Adrenal gland (tissue), 12 donors: ENCODE measurements around the gene ADNP2. TPM values are rescaled to one million over a fixed set of nuclear protein-coding genes. Genes with fewer than 3 reads are reported as not detected.

ENCODE experiments used
- DNase-seq, 7 donors: peaks; one replicate each; pipeline ENCODE4 v3.0.0-alpha.2; 2019 to 2020
- H3K27ac ChIP-seq, 5 donors: fragments of 200-600 bp; sonication (generic) in 4 of 5; 1 replicate in 3 of 5; 2 replicates in 2 of 5; pipeline versions ENCODE4 v1.5.1 to v1.8.0; 2016 to 2020; ENCODE audit warnings: mild to moderate bottlenecking in 1 of 5
- H3K27me3 ChIP-seq: fragments of 200-600 bp; 2 replicates; pipeline ENCODE4 v1.8.0; 2021
- H3K36me3 ChIP-seq, 2 donors: fragments of 200-600 bp; replicated peaks in 1 of 2; 1 replicate in 1 of 2; 2 replicates in 1 of 2; pipeline versions ENCODE4 v1.5.1 to v1.8.0; 2018 to 2022
- H3K4me1 ChIP-seq, 2 donors: fragments of 200-600 bp; replicated peaks in 1 of 2; 1 replicate in 1 of 2; 2 replicates in 1 of 2; pipeline versions ENCODE4 v1.5.1 to v1.8.0; 2018 to 2021
- H3K4me3 ChIP-seq, 4 donors: fragments of 200-600 bp; sonication (generic) in 3 of 4; one replicate each; pipeline ENCODE4 v1.5.1; 2016 to 2018
- H3K9me3 ChIP-seq, 3 donors: fragments of 200-600 bp; sonication (generic) in 1 of 3; replicated peaks in 1 of 3; 1 replicate in 2 of 3; 2 replicates in 1 of 3; pipeline versions ENCODE4 v1.5.1 to v1.8.0; 2016 to 2021
- CTCF ChIP-seq, 6 experiments: fragments of 450-650 bp in 4 of 6; fragments of 200-600 bp in 2 of 6; sonication (generic) in 1 of 6; IDR thresholded peaks; 1 replicate in 5 of 6; 2 replicates in 1 of 6; pipeline versions ENCODE4 v1.5.1 to v1.8.0; 2016 to 2021; ENCODE audit warnings: antibody characterized with exemption in 6 of 6, mild to moderate bottlenecking in 2 of 6, moderate library complexity in 1 of 6
- POLR2A ChIP-seq, 2 donors: fragments of 450-650 bp; IDR thresholded peaks; one replicate each; pipeline ENCODE4 v1.6.1; 2017; ENCODE audit warnings: antibody characterized with exemption in 2 of 2, mild to moderate bottlenecking in 2 of 2, moderate library complexity in 1 of 2
- WGBS, 4 donors: extraction: QIAGEN DNeasy Blood & Tissue Kit in 2 of 4; methylation state at CpG; one replicate each; pipeline versions ENCODE4 v1.1.5 to v1.1.7; 2013 to 2017; 5-methylcytosine and 5-hydroxymethylcytosine counted together
- intact Hi-C, 2 donors: fragments of 100-400 bp; cut with DNase I; formaldehyde crosslinking; loops; one replicate each; pipeline versions ENCODE4 v1.14.1 to v1.15.0; 2022 to 2023
- polyA plus RNA-seq, 3 donors: library from polyadenylated mRNA; stranded (reverse); fragments of 200-250 nt in 2 of 3; fragments of 350-450 nt in 1 of 3; fragmentation: Illumina TruSeq in 1 of 3; extraction: RNeasy Lipid Tissue Mini Kit (QIAGEN cat#74804) in 1 of 3; gene quantifications; one replicate each; pipeline ENCODE4 v1.2.3, GENCODE V29; 2013 to 2014
- total RNA-seq, 9 donors: library from RNA; depleted of rRNA in 4 of 9; stranded (reverse); fragments of >200 nt in 4 of 9; fragments of 120-200 nt in 1 of 9; fragmentation: NEBNext Ultra II Directional in 1 of 9; extraction: Animal tissue kit (Norgen Biotek cat#: 25700) in 1 of 9; gene quantifications; one replicate each; pipeline versions ENCODE4 v1.1.0 to v1.2.4, GENCODE V29; 2013 to 2023
- donor health status: healthy with polysubstance abuse.
- donor health status: Bipolar disorder and iron deficiency.
- donor health status: DM: yes; HTN: yes; CAD: no.
- donor health status: DM: no; HTN: no; CAD: no.
- donor health status: DM: no; HTN: no; CAD: no.
- donor health status: DM: yes; HTN: yes; CAD: no.

Gene ADNP2
- total and polyA plus RNA-seq, 12 donors = 4.7 to 18.3 (median 10.7) TPM

GRCh38 chr18:80104364-80104779, 4.7 kb upstream of the ADNP2 start:
- Histone ChIP-seq H3K36me3 (no peaks in the 10 kb centered on the region), H3K27ac (no peak overlapping the region), H3K4me3 (no peak overlapping the region), H3K9me3 (no peaks in the 10 kb centered on the region), H3K4me1 (no peaks in the 10 kb centered on the region), H3K27me3 (no peaks in the 10 kb centered on the region)
- no peak for DNase-seq
- WGBS, 4 donors = 55 to 60% (median 59%) methylated on average over 7 of the region's 7 CpGs
- intact Hi-C loops = no loop called here
- TF ChIP-seq CTCF (IDR thresholded peaks at IDR 0.05) (no peak), POLR2A (IDR thresholded peaks at IDR 0.05) (no peak)

- no peaks in the 10 kb centered on the region for H3K36me3 ChIP-seq
- no peak overlapping the region for H3K4me3 ChIP-seq
- no peak overlapping the region for H3K27ac ChIP-seq
- H3K9me3 ChIP-seq = no peaks in the 10 kb centered on the region
- peaks cover 6 to 7% of the 10 kb centered on the region in 2 donors for H3K4me1 ChIP-seq
- intact Hi-C loops = loop anchor here in 1 of 2 donors (5.0 kb wide), 1 partner anchor 68 kb away; no protein-coding TSS in a partner anchor
- TF ChIP-seq CTCF (IDR thresholded peaks at IDR 0.05) (no peak), POLR2A (IDR thresholded peaks at IDR 0.05) (no peak)
- H3K27me3 ChIP-seq = no peaks in the 10 kb centered on the region
- no peak for DNase-seq
- 84 to 89% (median 87%) methylated on average over 10 to 13 of the region's 13 CpGs for WGBS, 4 donors
Measured at GRCh38 chr18:80105369-80106167, 3.5 kb upstream of the ADNP2 start.

GRCh38 chr18:80106482-80107051, 2.5 kb upstream of the ADNP2 start:
- no peaks in the 10 kb centered on the region for H3K36me3 ChIP-seq
- WGBS, 4 donors = 49 to 70% (median 54%) methylated on average over 5 to 6 of the region's 6 CpGs
- DNase-seq = no peak
- H3K4me3 ChIP-seq = no peak overlapping the region
- peaks cover 6 to 16% of the 10 kb centered on the region in 2 donors for H3K4me1 ChIP-seq
- TF ChIP-seq CTCF (IDR thresholded peaks at IDR 0.05) (no peak), POLR2A (IDR thresholded peaks at IDR 0.05) (no peak)
- intact Hi-C loops = loop anchor here in 1 of 2 donors (5.0 kb wide), 1 partner anchor 69 kb away; no protein-coding TSS in a partner anchor
- H3K27ac ChIP-seq = no peak overlapping the region
- H3K27me3 ChIP-seq = no peaks in the 10 kb centered on the region
- H3K9me3 ChIP-seq = no peaks in the 10 kb centered on the region

GRCh38 chr18:80107426-80107825, 1.6 kb upstream of the ADNP2 start:
- 59 to 73% (median 70%) methylated on average over 10 of the region's 10 CpGs for WGBS, 4 donors
- intact Hi-C loops = loop anchor here in 1 of 2 donors (5.0 kb wide), 1 partner anchor 70 kb away; no protein-coding TSS in a partner anchor

More at GRCh38 chr18:80107426-80107825, 1.6 kb upstream of the ADNP2 start:
- Histone ChIP-seq H3K36me3 (no peaks in the 10 kb centered on the region), H3K27me3 (no peaks in the 10 kb centered on the region), H3K4me1 (peaks cover 9 to 24% of the 10 kb centered on the region in 2 donors), H3K4me3 (no peak overlapping the region), H3K9me3 (no peaks in the 10 kb centered on the region), H3K27ac (peak overlapping the region in 1 of 5 donors; percentile 99)
- TF ChIP-seq POLR2A (IDR thresholded peaks at IDR 0.05) (no peak), CTCF (IDR thresholded peaks at IDR 0.05) (no peak)
- DNase-seq = no peak
